ENCODE results near the gene RRBP1.
A peak's percentile ranks its signal among the peaks of the same experiment; 100 is the strongest.

The RRBP1 gene, protein sequence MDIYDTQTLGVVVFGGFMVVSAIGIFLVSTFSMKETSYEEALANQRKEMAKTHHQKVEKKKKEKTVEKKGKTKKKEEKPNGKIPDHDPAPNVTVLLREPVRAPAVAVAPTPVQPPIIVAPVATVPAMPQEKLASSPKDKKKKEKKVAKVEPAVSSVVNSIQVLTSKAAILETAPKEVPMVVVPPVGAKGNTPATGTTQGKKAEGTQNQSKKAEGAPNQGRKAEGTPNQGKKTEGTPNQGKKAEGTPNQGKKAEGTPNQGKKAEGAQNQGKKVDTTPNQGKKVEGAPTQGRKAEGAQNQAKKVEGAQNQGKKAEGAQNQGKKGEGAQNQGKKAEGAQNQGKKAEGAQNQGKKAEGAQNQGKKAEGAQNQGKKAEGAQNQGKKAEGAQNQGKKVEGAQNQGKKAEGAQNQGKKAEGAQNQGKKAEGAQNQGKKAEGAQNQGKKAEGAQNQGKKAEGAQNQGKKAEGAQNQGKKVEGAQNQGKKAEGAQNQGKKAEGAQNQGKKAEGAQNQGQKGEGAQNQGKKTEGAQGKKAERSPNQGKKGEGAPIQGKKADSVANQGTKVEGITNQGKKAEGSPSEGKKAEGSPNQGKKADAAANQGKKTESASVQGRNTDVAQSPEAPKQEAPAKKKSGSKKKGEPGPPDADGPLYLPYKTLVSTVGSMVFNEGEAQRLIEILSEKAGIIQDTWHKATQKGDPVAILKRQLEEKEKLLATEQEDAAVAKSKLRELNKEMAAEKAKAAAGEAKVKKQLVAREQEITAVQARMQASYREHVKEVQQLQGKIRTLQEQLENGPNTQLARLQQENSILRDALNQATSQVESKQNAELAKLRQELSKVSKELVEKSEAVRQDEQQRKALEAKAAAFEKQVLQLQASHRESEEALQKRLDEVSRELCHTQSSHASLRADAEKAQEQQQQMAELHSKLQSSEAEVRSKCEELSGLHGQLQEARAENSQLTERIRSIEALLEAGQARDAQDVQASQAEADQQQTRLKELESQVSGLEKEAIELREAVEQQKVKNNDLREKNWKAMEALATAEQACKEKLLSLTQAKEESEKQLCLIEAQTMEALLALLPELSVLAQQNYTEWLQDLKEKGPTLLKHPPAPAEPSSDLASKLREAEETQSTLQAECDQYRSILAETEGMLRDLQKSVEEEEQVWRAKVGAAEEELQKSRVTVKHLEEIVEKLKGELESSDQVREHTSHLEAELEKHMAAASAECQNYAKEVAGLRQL (N-terminal part only)

DNA sequence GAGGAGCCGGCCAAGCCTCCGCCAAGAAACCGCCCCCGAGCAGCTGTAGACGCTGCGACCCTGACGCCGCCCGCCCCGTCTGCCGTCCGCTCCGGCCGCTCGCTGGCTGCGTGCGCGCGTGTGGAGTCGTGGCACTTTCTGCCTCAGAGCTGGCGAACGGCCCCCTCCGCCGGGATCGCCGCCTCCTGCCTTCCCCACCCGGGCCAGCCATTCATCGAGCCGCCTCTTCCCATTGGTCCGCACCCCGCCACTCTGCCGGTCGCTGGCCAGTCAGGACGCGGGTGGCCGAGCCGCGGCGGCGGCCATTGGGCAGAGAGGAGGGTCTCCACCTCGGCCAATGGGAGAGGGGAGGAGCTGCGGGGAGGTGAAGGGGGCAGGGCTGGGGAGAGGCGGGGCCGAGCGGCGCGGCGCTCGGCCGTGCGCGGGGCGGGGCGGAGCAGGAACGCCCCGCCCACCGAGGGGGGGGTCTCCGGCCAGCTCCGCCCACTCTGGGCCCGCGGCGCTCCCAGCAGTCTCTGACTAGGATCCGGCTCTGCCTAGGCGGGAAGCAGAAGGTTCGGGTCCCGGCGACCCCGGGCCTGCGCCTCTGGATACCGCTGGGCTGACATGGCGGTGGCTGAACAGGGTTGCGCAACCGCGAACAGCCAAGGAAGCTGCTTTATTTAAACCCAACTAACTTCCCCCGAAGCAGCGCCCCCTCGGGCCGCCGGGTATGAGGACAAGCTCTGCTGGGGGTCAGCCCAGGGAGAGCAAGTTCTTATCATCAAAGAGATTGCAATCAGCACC, at the start of gene RRBP1:
Gene RRBP1 (minus strand): TSS at position 140 of the 786 bp plus-strand sequence. CDS start 21,735 bp downstream, outside the sequence.
- DNase-seq (ENCODE audit: low read depth in 3 of 3): peak; percentile 84 to 91 (median 90)

DNA sequence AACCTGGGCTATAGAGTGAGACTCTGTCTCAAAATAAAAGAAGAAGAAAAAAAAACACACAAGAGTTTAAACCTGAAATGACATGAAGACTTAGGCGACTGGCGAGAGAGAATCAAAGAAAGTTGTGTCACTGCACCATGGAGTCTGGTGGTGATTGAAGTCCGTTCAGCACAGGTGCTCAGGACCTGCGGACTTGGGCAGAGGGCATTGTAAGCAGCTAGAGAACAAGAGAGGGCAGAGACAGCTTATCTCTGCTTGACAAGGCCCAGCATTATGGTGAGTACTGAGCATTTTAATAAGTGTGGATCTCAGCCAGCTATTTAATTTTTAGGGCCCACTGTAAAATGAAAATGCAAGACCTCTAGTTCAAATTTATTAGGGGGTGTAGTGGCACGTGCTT, 49.2 kb upstream of the RRBP1 start:
- DNase-seq (ENCODE audit: low read depth in 3 of 3): no peak

DNA sequence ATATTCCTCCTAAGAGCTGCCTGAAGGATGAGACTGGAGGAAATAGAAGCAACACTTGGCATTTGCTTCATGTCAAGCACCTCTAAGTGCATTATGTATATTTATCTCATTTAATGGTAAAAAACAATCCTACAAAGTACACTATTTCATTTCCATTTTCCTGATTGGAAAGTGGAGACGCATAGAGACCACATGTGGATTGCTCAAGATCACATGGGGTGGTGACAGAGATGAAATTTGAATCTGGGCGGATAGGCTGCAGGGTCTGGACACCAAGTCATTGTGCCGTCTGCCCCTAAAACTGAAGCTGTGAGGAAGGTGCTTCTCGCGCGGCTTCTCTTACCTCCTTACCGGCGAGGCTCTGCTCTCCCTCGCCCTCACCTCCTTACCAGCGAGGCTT, 48.0 kb upstream of the RRBP1 start:
- no peak for DNase-seq (ENCODE audit: low read depth in 3 of 3)

DNA sequence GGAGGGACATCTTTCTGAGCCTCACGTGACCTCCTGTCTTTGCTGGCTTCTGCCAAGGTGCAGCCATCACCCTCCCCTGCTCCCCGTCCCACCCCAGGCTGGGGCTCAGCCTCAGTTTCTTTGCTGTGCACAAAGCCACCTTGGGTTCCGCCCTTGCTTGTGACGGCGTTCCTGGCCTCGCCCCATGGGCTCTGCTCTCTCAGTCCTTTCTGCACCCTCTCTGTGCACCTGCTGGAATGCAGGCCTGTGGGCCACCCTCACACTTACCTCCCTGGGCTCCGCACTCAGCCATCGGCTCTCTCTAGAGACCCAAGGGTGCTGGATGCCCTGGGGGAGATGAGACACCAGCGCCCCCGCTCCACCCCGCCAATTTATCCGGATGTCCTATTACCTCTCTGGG, 46.0 kb upstream of the RRBP1 start:
- no peak for DNase-seq (ENCODE audit: low read depth in 3 of 3)

DNA sequence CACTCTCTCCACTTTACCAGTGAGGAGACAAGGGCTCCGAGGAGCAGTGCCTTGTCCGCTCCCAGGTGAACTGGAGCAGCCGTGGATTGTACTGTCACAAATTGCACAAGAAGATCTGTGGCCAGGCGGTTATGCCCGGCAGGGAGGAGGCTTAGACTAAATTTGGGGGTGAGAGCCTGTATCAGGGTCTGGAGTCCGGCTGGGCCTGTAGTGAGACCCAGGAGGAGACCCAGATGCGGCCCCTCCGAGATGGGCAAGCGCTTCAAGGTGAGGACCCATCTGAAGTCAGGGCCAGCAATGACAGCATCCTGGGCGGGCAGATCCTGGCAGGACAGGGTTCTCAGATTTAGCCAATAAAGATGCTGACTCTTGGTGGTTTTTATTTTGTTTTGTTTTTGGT, 45.3 kb upstream of the RRBP1 start:
- DNase-seq (ENCODE audit: low read depth in 3 of 3): no peak

DNA sequence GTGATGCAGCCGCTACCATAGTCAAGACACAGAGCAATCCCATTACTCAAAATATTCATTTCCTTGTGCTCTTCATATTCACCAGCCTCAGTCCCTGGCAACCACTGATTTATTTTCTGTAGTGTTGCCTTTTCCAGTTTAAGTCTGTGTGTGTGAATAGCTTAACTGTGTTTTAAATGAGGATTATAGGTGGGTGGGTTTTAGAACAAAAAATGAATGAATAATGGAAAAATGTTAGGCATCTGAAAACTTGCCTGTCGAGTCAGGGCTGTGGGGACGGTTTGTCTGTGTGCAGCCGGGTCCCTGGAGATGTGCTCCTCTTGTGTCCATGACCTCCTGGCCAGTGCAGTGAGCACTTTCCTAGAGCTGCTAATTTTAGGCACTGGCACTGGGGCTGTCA, 44.9 kb upstream of the RRBP1 start:
- no peak for DNase-seq (ENCODE audit: low read depth in 3 of 3)

DNA sequence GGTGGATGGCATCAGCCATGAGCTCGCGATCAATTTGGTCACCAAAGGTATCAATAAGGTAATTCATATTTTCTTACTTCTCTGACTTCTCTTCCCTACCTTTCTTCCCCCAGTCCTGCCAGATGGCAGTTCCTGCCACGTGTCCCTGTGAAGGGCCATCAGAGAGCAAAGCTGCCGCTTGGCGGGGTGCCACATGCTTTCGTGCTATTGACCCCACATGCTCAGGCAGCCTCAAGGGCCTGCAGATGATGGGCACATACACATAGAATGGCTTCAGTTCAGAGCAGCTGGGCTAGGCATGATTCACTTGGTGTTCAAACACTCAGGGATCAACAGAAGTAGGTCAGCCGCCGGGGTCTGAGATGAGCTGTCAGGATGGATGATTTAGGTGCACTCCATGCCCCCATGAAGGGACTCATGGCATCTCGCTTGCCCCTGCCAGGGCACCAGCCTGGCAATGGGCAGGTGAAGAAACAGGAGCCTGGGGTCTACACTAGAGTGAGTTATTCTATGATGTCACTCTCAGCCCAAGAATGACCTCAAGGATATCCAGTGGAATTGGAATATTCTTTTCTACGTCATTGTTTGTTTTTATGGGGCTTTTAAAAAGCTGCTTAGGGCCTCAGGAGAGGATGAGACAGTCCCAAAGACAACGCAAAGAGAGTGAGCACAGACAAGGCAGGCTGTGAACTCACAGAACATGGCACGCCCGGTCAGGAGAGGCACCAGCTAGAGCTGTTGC, 43.2 kb upstream of the RRBP1 start:
- DNase-seq (ENCODE audit: low read depth in 3 of 3): no peak

DNA sequence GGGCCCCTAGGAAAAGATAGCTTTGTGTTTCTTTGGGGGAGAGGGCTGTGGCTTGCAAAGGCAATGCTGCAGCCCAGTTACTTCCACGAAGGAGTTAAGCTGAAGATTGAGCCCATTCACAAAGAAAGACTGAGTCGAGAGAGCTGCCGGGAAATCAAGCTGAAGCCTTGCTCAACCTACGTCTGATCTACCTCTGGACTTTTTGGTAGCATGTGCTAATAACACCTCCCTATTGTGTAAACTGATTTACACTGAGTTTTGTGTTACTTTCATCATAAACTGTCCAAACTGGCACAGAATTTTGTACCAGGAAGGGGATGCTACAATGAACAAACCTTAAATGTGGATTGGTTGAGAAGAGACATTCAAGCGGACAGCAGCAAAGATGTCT, 41.3 kb upstream of the RRBP1 start:
- no peak for DNase-seq (ENCODE audit: low read depth in 3 of 3)

DNA sequence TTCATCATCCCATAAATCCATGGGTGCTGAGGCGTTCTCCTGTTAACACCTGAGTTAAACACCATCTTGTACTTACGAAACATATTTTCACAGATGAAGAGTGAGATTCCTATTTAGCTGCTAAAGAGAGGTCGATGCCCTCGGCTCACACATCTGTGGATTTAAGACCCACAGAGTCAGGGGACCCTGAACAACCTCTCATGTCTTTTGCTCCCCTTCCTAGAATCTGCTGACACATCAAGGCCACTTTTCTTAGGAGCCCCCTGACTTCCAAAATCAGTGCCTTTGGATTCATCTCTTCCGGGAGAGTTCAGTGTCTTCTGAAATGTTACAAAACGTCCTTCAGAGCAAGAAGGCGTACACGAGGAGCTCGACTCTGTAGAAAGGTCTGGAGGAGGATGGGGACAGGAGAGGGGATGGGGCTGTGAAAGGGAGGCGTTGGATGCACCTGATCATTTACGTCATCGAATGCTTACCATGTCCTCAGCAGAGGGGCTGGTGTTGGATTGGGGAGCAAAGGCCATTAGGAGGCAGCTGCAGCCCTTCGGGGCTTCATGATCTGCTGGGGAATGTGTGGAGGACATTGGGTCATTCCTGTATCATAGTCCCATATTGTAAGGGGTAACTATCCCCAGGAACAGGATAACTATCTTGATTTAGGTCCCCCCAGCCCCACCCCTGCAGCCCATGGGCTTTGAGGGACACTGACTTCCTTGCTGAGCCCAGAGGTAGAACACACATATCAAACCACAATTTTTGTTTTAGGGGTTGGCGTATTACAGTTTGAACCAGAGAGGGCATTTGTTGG, 40.7 kb upstream of the RRBP1 start:
- no peak for DNase-seq (ENCODE audit: low read depth in 3 of 3)

DNA sequence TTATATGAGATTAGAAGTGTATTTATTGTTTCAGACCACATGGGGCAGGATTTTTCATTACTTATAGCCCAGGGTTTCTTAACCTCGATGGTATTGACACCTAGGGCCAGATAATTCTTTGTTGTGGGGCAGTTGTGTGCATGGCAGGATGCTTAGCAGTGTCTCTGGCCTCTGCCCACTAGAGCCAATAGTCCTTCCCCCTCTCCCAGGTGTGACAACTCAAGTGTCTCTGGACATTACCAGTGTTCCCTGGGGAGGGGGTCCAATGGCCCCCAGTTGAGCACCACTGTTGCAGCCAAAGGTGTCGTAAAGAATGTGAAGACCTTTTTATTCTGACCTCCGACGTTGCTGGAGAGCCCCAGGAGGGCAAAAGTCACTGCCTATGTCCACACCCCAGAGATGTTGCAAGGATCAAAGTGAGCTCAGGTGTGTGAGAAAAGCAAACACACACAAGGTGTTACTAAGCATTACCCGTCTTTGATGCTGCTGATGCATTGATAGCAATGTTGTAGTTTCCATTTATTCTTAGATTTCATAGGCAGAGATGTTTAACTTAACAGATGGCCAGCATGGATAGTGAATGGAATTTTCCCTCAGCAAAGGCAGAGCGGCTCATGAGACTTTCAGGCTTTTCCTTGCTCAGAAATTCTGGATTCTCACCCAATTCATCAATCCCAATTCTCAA, 39.9 kb upstream of the RRBP1 start:
- no peak for DNase-seq (ENCODE audit: low read depth in 3 of 3)

DNA sequence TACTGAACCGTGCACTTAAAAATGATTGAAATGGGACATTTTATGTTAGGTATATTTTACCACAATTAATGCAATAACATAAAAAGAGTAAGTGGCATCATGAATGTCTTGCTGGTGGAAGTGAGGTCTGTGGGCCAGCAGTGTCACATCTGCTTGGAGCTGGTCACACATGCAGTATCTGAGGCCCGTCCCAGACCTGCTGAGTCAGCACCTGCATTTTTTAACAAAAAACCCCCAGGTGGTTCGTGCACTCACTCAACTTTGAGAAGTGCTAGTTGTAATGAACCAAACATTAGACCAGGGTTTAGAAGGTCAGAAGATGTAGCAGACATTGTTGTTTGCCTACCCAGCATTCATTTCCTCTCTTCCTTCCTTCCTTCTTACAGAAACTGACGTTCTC, 38.7 kb upstream of the RRBP1 start:
- no peak for DNase-seq (ENCODE audit: low read depth in 3 of 3)

DNA sequence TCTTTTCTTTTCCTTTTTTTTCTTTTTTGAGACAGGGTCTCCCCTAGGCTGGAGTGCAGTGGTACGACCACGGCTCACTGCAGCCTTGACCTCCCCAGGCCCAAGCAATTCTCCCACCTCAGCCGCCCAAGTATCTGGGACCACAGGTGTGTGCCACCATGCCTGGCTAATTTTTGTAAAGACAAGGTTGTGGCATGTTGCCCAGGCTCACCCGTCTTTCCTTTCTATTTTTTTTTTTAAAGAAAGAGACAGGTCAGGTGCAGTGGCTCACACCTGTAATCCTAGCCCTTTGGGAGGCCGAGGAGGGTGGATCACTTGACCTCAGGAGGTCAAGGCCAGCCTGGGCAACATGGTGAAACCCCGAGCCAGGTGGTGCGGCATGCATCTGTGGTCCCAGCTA, 34.3 kb upstream of the RRBP1 start:
- no peak for DNase-seq (ENCODE audit: low read depth in 3 of 3)

DNA sequence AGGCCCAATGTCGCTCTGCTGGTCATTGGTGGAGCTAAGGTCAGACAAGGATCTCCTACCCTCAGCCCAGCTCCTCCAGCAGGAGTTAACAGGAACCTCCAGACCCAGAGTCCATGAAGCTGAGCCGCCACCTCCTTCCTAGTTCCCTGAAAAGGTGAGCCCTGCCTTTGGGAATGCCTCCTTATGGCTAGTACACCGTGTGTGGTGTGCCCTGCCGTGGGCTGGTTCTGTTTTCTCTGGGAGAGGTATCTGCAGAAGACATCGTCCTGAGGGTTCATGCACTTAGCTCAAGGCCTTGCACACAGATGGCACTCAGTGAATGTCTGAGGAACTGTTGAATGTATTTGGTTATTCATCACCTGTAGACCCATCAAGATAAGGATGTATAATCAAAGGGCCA, 33.0 kb upstream of the RRBP1 start:
- DNase-seq (ENCODE audit: low read depth in 3 of 3): no peak

DNA sequence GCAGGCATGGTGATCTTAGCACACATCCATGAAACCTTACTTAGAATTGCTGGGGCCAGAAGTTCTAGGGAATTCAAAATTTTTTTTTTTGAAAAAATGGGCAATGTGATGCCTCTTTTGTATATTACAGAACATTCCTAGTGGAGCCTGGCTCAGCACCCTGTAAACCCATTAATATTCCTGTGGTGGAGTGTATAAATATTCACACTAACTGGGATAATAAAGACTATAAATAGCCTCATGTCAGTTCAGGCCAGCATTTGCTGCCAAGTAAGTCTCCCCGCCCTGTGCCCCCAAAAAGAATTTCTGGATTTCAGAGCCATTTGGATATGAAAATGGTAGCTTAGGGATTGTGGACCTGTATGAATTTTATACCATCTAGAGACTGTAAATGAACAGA, 32.6 kb upstream of the RRBP1 start:
- no peak for DNase-seq (ENCODE audit: low read depth in 3 of 3)

DNA sequence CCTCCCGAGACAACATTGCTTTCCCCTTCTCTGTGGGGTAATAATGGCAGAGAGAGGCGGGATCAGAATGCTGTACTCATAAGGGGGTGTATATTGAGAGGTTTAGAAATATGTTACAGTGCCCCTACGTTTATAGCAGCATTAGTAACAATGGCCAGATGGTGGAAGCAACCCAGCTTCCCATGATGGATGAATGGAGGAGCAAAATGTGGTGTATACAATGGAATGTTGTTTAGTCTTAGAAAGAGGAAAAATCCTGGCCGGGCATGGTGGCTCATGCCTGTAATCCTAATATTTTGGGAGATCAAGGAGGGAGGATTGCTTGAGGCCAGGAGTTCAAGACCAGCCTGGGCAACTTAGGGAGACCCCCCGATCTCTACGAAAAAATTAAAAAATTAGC, 30.7 kb upstream of the RRBP1 start:
- no peak for DNase-seq (ENCODE audit: low read depth in 3 of 3)

DNA sequence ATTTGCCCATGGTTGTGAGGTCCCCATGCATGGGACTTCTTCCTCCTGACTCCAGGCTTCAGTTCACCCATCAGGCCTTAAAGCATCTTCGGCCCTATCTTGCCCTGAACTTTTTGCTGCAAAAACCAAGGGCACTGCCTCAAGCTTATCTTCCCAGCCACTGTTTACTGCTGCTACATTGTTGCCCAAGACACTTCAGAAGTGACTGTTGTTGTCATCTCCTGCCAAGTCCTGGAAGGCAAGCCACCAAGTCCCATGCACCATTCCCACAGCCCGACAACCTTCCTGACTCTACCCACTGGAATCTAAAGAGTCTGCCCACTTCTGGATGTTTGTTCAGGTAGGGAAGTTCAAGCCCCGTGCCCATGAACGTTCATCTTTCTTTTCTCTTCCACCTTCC, 30.2 kb upstream of the RRBP1 start:
- no peak for DNase-seq (ENCODE audit: low read depth in 3 of 3)

DNA sequence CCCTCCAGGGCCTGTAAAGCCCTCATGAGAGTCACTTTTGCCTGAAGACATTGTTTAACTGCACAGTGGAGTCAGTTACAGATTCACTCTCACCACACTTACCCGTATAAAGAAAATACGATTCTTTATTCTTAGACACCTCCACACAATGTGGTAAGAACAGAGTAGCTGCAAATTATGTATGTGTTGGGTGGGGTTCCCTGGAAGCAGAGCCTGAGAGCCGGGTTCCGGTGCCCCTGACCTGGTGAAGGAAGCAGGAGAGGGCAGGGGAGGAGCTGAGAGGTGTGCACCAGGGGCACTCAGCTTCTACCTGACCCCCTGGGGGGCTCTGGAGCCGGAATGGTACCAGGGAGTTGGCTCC, 29.2 kb upstream of the RRBP1 start:
- no peak for DNase-seq (ENCODE audit: low read depth in 3 of 3)

DNA sequence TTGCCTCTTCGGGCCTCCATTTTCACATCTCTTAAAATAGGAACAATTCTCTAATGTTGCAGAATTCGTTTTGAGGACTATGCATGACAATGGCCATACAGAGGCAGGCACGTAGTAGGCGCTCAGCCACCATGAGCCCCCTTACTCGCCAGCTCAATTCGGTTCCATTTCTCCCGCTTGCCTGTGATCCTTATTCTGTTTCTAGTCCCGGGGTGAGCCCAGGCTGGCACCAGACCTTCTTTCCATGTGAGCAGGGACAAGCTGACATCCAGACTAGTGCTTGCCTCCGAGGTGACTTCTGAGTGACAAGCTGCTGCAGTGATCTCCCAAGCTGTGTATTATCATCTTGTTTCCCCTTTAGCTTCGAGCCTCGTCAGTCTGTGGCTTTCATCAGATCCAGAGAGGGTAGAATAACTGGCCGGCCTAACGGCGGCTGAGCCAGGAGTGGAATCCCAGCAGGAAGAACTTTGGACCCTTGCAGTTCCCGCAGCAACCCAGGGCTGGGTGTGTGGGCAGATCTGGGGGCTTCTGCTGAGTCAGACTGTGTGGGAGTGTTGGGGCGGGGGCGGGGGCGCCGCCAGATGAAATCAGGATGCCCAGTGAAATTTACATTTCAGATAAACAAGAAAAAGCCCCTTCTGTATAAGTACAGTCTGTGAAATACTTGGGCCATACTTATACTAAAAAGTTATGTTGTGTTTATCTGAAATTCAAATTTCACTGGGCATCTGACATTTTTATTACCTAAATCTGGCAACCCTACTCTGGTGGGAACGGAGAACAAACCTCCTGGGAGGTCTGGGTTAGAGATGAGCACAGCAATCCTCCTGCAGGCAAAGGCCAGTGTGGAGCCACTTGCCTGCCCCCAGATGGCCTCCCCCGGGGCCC, 28.6 kb upstream of the RRBP1 start:
- no peak for DNase-seq (ENCODE audit: low read depth in 3 of 3)
